Transverse colon (tissue), 4 donors: ENCODE results near the gene IFIT3. TPM values are rescaled to one million over a fixed set of nuclear protein-coding genes. Genes with fewer than 3 reads are reported as not detected.

ENCODE experiments used
- DNase-seq: peaks from one replicate; pipeline ENCODE4 v3.0.0-alpha.2; 2019
- H3K27ac ChIP-seq, 4 donors: fragments of 200-600 bp; sonication (generic); 2 replicates each; pipeline ENCODE4 v1.5.1; 2016 to 2018; ENCODE audit warnings: inconsistent platforms in 4 of 4
- H3K27me3 ChIP-seq: fragments of 200-600 bp; sonication (generic); 2 replicates; pipeline ENCODE4 v1.5.1; 2017; ENCODE audit warnings: inconsistent platforms
- H3K36me3 ChIP-seq, 4 donors: fragments of 200-600 bp; sonication (generic); 2 replicates each; pipeline ENCODE4 v1.5.1; 2017 to 2019; ENCODE audit warnings: inconsistent platforms in 4 of 4
- H3K4me1 ChIP-seq, 4 donors: fragments of 200-600 bp; sonication (generic); 2 replicates each; pipeline ENCODE4 v1.5.1; 2017 to 2020; ENCODE audit warnings: inconsistent platforms in 4 of 4
- H3K4me3 ChIP-seq, 4 donors: fragments of 200-600 bp; sonication (generic); 1 replicate in 1 of 4; 2 replicates in 3 of 4; pipeline versions ENCODE4 v1.5.1 to v1.6.1; 2017 to 2019; ENCODE audit warnings: inconsistent platforms in 4 of 4
- H3K9me3 ChIP-seq, 2 donors: fragments of 200-600 bp; sonication (generic); 2 replicates each; pipeline ENCODE4 v1.5.1; 2017 to 2019; ENCODE audit warnings: inconsistent platforms in 2 of 2
- EP300 ChIP-seq: sonication (generic); formaldehyde crosslinking; IDR thresholded peaks from one replicate; pipeline ENCODE4 v1.6.1; 2017; ENCODE audit warnings: antibody characterized with exemption, low read depth
- POLR2A ChIP-seq: fragments of 450-650 bp; IDR thresholded peaks from one replicate; pipeline ENCODE4 v1.6.1; 2016; ENCODE audit warnings: antibody characterized with exemption, mild to moderate bottlenecking, moderate library complexity
- POLR2AphosphoS5 ChIP-seq, 3 donors: sonication (generic); formaldehyde crosslinking; IDR thresholded peaks; one replicate each; pipeline ENCODE4 v1.6.1; 2016; ENCODE audit warnings: antibody characterized with exemption in 3 of 3
- WGBS, 2 donors: methylation state at CpG; one replicate each; pipeline ENCODE4 v1.1.5; 2018; ENCODE audit warnings: low coverage in 1 of 2; 5-methylcytosine and 5-hydroxymethylcytosine counted together
- in situ Hi-C, 4 donors: fragments of 200-750 bp; cut with MboI; loops; one replicate each; pipeline versions ENCODE4 v1.15.0 to v1.15.1; 2017; ENCODE audit warnings: low sequenced_read_pairs in 3 of 4, low pct_ligation_motif_present in 1 of 4, low pct_unique_long_range_greater_than_20kb in 1 of 4
- intact Hi-C: fragments of 100-400 bp; cut with DNase I; formaldehyde crosslinking; loops from one replicate; pipeline ENCODE4 v1.15.1; 2023; ENCODE audit warnings: low total_unique reads
- total RNA-seq, 4 donors: library from RNA; depleted of rRNA; stranded (reverse); fragments of >200 nt; gene quantifications; one replicate each; pipeline ENCODE4 v1.1.0, GENCODE V29; 2016
- TF ChIP-seq, protein P1 (sequence below), 5 experiments: fragments of 200-600 bp in 3 of 5; fragments of 450-650 bp in 2 of 5; sonication (generic) in 3 of 5; IDR thresholded peaks; 1 replicate in 2 of 5; 2 replicates in 3 of 5; pipeline ENCODE4 v1.5.1; 2016 to 2017; ENCODE audit warnings: antibody characterized with exemption in 5 of 5, inconsistent platforms in 3 of 5, mild to moderate bottlenecking in 2 of 5, moderate library complexity in 1 of 5

Gene IFIT3
- total RNA-seq, 4 donors from 2014 or later: 0.20 to 7.8 (median 5.1) TPM; not detected in 1

DNA sequence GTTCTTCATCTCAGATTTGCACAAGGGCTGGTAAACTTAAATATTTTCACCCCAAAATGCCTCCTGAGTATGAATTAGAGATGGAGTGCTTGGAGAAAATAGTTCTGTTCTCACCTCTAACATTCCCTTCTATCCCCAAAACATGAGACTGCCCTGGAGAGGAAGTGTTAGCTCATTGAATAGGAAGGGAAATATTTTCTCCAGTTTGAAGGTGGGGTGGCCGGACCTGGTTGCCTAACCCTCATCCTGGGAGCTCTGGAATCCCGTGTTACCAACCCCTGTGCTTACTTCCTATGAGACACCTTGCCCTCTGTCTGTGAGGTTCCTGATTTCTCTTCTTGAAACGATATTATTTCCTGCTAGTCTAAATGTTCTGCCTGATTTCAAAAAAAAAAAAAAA is 25.2 kb upstream of the IFIT3 start:
- peak overlapping the region; percentile 86 to 92 (median 90) for H3K27ac ChIP-seq
- no peaks in the 10 kb centered on the region for H3K9me3 ChIP-seq
- H3K36me3 ChIP-seq: peaks cover 0 to 8% (median 0%) of the 10 kb centered on the region in 4 donors
- WGBS, 2 donors: 0 to 17% methylated on average over 1 to 3 of the region's 3 CpGs
- no peaks in the 10 kb centered on the region for H3K27me3 ChIP-seq
- in situ Hi-C loops (no loop called here), intact Hi-C loops (loop anchor here (5.0 kb wide), 1 partner anchor 65 kb away; no protein-coding TSS in a partner anchor)
- H3K4me1 ChIP-seq: peaks cover 20 to 44% (median 30%) of the 10 kb centered on the region in 4 donors
- TF ChIP-seq EP300: no peak
- no peak for TF ChIP-seq POLR2A
- TF ChIP-seq POLR2AphosphoS5 (IDR thresholded peaks at IDR 0.05): no peak
- TF ChIP-seq, protein P1, sequence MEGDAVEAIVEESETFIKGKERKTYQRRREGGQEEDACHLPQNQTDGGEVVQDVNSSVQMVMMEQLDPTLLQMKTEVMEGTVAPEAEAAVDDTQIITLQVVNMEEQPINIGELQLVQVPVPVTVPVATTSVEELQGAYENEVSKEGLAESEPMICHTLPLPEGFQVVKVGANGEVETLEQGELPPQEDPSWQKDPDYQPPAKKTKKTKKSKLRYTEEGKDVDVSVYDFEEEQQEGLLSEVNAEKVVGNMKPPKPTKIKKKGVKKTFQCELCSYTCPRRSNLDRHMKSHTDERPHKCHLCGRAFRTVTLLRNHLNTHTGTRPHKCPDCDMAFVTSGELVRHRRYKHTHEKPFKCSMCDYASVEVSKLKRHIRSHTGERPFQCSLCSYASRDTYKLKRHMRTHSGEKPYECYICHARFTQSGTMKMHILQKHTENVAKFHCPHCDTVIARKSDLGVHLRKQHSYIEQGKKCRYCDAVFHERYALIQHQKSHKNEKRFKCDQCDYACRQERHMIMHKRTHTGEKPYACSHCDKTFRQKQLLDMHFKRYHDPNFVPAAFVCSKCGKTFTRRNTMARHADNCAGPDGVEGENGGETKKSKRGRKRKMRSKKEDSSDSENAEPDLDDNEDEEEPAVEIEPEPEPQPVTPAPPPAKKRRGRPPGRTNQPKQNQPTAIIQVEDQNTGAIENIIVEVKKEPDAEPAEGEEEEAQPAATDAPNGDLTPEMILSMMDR (IDR thresholded peaks at IDR 0.05): no peak
- peak overlapping the region in 3 of 4 donors; percentile 33 to 60 (median 40) for H3K4me3 ChIP-seq
- DNase-seq: no peak

GRCh38 chr10:89303161-89303560 is 24.6 kb upstream of the IFIT3 start:
- in situ Hi-C loops: no loop called here
- Histone ChIP-seq H3K36me3 (peaks cover 0 to 8% (median 0%) of the 10 kb centered on the region in 4 donors), H3K4me1 (peaks cover 20 to 44% (median 30%) of the 10 kb centered on the region in 4 donors), H3K27me3 (no peaks in the 10 kb centered on the region), H3K4me3 (peak overlapping the region in 1 of 4 donors; percentile 60), H3K9me3 (no peaks in the 10 kb centered on the region), H3K27ac (peak overlapping the region; percentile 86 to 92 (median 90))
- WGBS, 2 donors: 80 to 82% methylated on average over 1 to 2 of the region's 2 CpGs
- TF ChIP-seq EP300 (no peak), POLR2A (no peak), POLR2AphosphoS5 (IDR thresholded peaks at IDR 0.05) (no peak)
- TF ChIP-seq, protein P1 (IDR thresholded peaks at IDR 0.05): no peak
- intact Hi-C loops: loop anchor here (5.0 kb wide), 1 partner anchor 64 kb away; no protein-coding TSS in a partner anchor
- no peak for DNase-seq

GRCh38 chr10:89304026-89304425 is 23.8 kb upstream of the IFIT3 start:
- no peak for DNase-seq
- Histone ChIP-seq H3K4me1 (peaks cover 20 to 44% (median 30%) of the 10 kb centered on the region in 4 donors), H3K9me3 (no peaks in the 10 kb centered on the region), H3K36me3 (peaks cover 0 to 8% (median 0%) of the 10 kb centered on the region in 4 donors), H3K27me3 (no peaks in the 10 kb centered on the region), H3K4me3 (no peak overlapping the region), H3K27ac (no peak overlapping the region)
- in situ Hi-C loops (no loop called here), intact Hi-C loops (loop anchor here (5.0 kb wide), 1 partner anchor 63 kb away; no protein-coding TSS in a partner anchor)
- TF ChIP-seq, protein P1 (IDR thresholded peaks at IDR 0.05): no peak
- no peak for TF ChIP-seq POLR2A
- 90 to 94% methylated on average over 3 to 4 of the region's 4 CpGs for WGBS, 2 donors

- Histone ChIP-seq H3K27me3 (no peaks in the 10 kb centered on the region), H3K27ac (no peak overlapping the region), H3K4me1 (peaks cover 20 to 44% (median 30%) of the 10 kb centered on the region in 4 donors), H3K4me3 (no peak overlapping the region), H3K9me3 (no peaks in the 10 kb centered on the region), H3K36me3 (peaks cover 0 to 8% (median 0%) of the 10 kb centered on the region in 4 donors)
- no peak for DNase-seq
- in situ Hi-C loops: no loop called here
- TF ChIP-seq EP300 (no peak), POLR2AphosphoS5 (IDR thresholded peaks at IDR 0.05) (no peak), POLR2A (no peak)
- TF ChIP-seq, protein P1 (IDR thresholded peaks at IDR 0.05): no peak
- intact Hi-C loops: loop anchor here (5.0 kb wide), 1 partner anchor 63 kb away; no protein-coding TSS in a partner anchor
- WGBS, 2 donors: 91 to 97% methylated on average over 2 of the region's 2 CpGs
Observed at GRCh38 chr10:89304446-89304845, 23.4 kb upstream of the IFIT3 start.
